HG03442 (cell line): Measurements from ENCODE around the gene RNU5B-1.

Source experiments
- ATAC-seq: cut with Tn5 transposase; IDR thresholded peaks from one replicate; pipeline ENCODE4 v1.9.1; 2021; ENCODE audit warnings: mild to moderate bottlenecking, moderate library complexity; ENCODE audit not compliant: unreplicated experiment

The RNU5B-1 gene

GRCh38 chr15:65327651-65328393 is 23.3 kb downstream of the RNU5B-1 start:
- ATAC-seq, result no peak

GRCh38 chr15:65328506-65329287 is 24.2 kb downstream of the RNU5B-1 start:
- ATAC-seq, result no peak

- ATAC-seq, result no peak
Observed at GRCh38 chr15:65329288-65329983, 25.0 kb downstream of the RNU5B-1 start.

GRCh38 chr15:65329984-65330735 is 25.7 kb downstream of the RNU5B-1 start:
- no peak for ATAC-seq

GRCh38 chr15:65330934-65331645 is 26.6 kb downstream of the RNU5B-1 start:
- ATAC-seq, result no peak

- ATAC-seq, result no peak
Observed at GRCh38 chr15:65331811-65332210, 27.3 kb downstream of the RNU5B-1 start.

- no peak for ATAC-seq
Observed at GRCh38 chr15:65332391-65333147, 28.1 kb downstream of the RNU5B-1 start.

GRCh38 chr15:65333148-65333820 is 28.8 kb downstream of the RNU5B-1 start:
- no peak for ATAC-seq

- ATAC-seq, result no peak
Observed at GRCh38 chr15:65333856-65334255, 29.4 kb downstream of the RNU5B-1 start.

- ATAC-seq, result no peak
Observed at GRCh38 chr15:65334586-65335231, 30.2 kb downstream of the RNU5B-1 start.

- no peak for ATAC-seq
Observed at GRCh38 chr15:65335278-65336055, 31.0 kb downstream of the RNU5B-1 start.

- ATAC-seq, result no peak
Observed at GRCh38 chr15:65336493-65337435, 32.3 kb downstream of the RNU5B-1 start.

GRCh38 chr15:65337436-65338070 is 33.1 kb downstream of the RNU5B-1 start:
- no peak for ATAC-seq

- no peak for ATAC-seq
Observed at GRCh38 chr15:65338366-65338765, 33.9 kb downstream of the RNU5B-1 start.

GRCh38 chr15:65338823-65339222 is 34.3 kb downstream of the RNU5B-1 start:
- ATAC-seq, result no peak

GRCh38 chr15:65339416-65339815 is 34.9 kb downstream of the RNU5B-1 start:
- ATAC-seq, result no peak
